SH-SY5Y (cell line): Measurements from ENCODE around the gene OR9A2.

Source experiments
- GATA2 ChIP-seq: IDR thresholded peaks from 2 replicates; pipeline ENCODE4 v1.6.1; 2011; ENCODE audit warnings: mild to moderate bottlenecking, low read depth, low read length
- GATA3 ChIP-seq: IDR thresholded peaks from 2 replicates; pipeline ENCODE4 v1.6.1; 2011; ENCODE audit warnings: low read depth, mild to moderate bottlenecking, low read length, moderate library complexity

DNA sequence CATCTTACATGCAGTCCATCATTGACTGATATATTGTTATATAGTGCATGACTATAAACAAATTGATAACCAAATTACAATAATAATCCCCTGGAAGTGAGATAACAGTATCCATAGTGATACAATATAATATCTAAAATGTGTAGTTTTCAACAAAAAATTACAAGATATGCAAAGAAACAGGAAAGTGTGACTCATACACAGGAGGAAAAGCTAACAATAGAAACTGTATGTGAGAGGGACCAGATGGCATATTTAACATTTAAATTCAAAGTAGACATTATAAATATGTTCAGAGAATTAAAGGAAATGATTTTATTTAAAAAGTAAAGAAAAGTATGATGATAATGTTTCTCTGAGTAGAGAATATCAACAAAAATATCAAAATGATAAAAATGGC is 8.0 kb downstream of the OR9A2 start:
- no peak for TF ChIP-seq GATA2
- TF ChIP-seq GATA3, result no peak
